ENCODE measurements around the gene BCLAF3.

GRCh38 chrX:19949340-19949739 lies 41.5 kb downstream of the BCLAF3 start:
- TF ChIP-seq CTCF (IDR thresholded peaks at IDR 0.05; ENCODE audit: poor library complexity) (no peak), EZH2 (IDR thresholded peaks at IDR 0.05; ENCODE audit: borderline replicate concordance) (no peak)

Data from hepatocyte (in vitro differentiated cells).